Heart right ventricle (tissue), 16 donors: ENCODE data around the gene DENND4A. TPM values are rescaled to one million over a fixed set of nuclear protein-coding genes. Genes with fewer than 3 reads are reported as not detected.

Source experiments
- ATAC-seq, 8 donors: fragments of 200-7000 bp; cut with Tn5 transposase; one replicate each; pipeline ENCODE4 v1.9.1; 2020; ENCODE audit warnings: mild to moderate bottlenecking in 8 of 8, moderate library complexity in 8 of 8, moderate number of reproducible peaks in 1 of 8
- DNase-seq, 2 donors: peaks; one replicate each; pipeline ENCODE4 v3.0.0-alpha.2; 2020
- H3K27ac ChIP-seq, 10 donors: fragments of 200-600 bp; sonication (generic) in 2 of 10; one replicate each; pipeline versions ENCODE4 v1.5.0 to v1.8.0; 2020 to 2022; ENCODE audit warnings: mild to moderate bottlenecking in 3 of 10
- H3K27me3 ChIP-seq, 7 donors: fragments of 200-600 bp; one replicate each; pipeline ENCODE4 v1.8.0; 2021 to 2022; ENCODE audit warnings: mild to moderate bottlenecking in 2 of 7
- H3K36me3 ChIP-seq, 9 donors: fragments of 200-600 bp; sonication (generic) in 1 of 9; one replicate each; pipeline versions ENCODE4 v1.5.0 to v1.8.0; 2020 to 2022; ENCODE audit warnings: mild to moderate bottlenecking in 2 of 9
- H3K4me1 ChIP-seq, 9 donors: fragments of 200-600 bp; sonication (generic) in 1 of 9; one replicate each; pipeline versions ENCODE4 v1.5.0 to v1.8.0; 2020 to 2022; ENCODE audit warnings: mild to moderate bottlenecking in 4 of 9
- H3K4me3 ChIP-seq, 10 donors: fragments of 200-600 bp; sonication (generic) in 2 of 10; one replicate each; pipeline versions ENCODE4 v1.5.0 to v1.8.0; 2020 to 2022; ENCODE audit warnings: mild to moderate bottlenecking in 7 of 10, moderate library complexity in 2 of 10
- H3K9me3 ChIP-seq, 11 donors: fragments of 200-600 bp in 10 of 11; sonication (generic) in 2 of 11; one replicate each; pipeline versions ENCODE4 v1.5.0 to v1.8.0; 2013 to 2022; ENCODE audit warnings: mild to moderate bottlenecking in 2 of 11, control low read depth in 1 of 11, moderate library complexity in 1 of 11
- CTCF ChIP-seq, 9 donors: fragments of 200-600 bp; sonication (generic) in 2 of 9; IDR thresholded peaks; one replicate each; pipeline versions ENCODE4 v1.5.0 to v1.8.0; 2021 to 2022; ENCODE audit warnings: antibody characterized with exemption in 9 of 9, mild to moderate bottlenecking in 5 of 9, moderate library complexity in 1 of 9
- whole genome bisulfite sequencing, 2 donors: extraction: QIAGEN DNeasy Blood & Tissue Kit; methylation state at CpG; one replicate each; pipeline ENCODE4 v1.1.7; 2013; ENCODE audit warnings: inconsistent platforms in 1 of 2; 5-methylcytosine and 5-hydroxymethylcytosine counted together
- intact Hi-C, 10 donors: fragments of 100-400 bp; cut with DNase I; formaldehyde crosslinking; loops; one replicate each; pipeline versions ENCODE4 v1.11.1 to v1.14.2; 2022
- polyA plus RNA-seq, 2 donors: library from polyadenylated mRNA; stranded (reverse); fragments of 200-250 nt; gene quantifications; one replicate each; pipeline ENCODE4 v1.2.3, GENCODE V29; 2013
- total RNA-seq, 10 donors: library from RNA; stranded (reverse); fragmentation: NEBNext Ultra II Directional in 3 of 10; extraction: Animal tissue kit (Norgen Biotek cat#: 25700) in 3 of 10; gene quantifications; one replicate each; pipeline versions ENCODE4 v1.2.1 to v1.2.4, GENCODE V29; 2021 to 2023
- donor health status: Arrhythmogenic right ventricular cardiomyopathy.
- donor health status: ischemic (EF 13 %, LVEDD 7.1; RV severe dilation, severe dysfunction).
- donor health status: healthy with polysubstance abuse.
- donor health status: DM: no; HTN: yes; CAD: no.
- donor health status: DM: no; HTN: no; CAD: no.
- donor health status: ischemic (EF 25% LVEDD 6.9; RV normal size, moderate dysfunction).
- donor health status: ischemic (EF 25% LVEDD 5.7; RV mildly dilated, moderate dysfunction).
- donor health status: healthy.
- donor health status: DM: yes; HTN: yes; CAD: no.
- donor health status: Ischemic cardiomyopathy.
- donor health status: ischemic (EF 35%, LVEDD 5.7; RV mildly dilated, moderate dysfunction).
- donor health status: nonischemic (EF 11% LVEDD 7.7; RV severe dilation, severe dysfunction).
- donor health status: DM: yes; HTN: yes; CAD: no.
- donor health status: PGD.
- donor health status: ischemic (EF 29% LVEDD 5.4; RV normal size, mild dysfunction).
- donor health status: nonischemic (EF 23%, LVEDD 6.1; RV moderate dilation, normal function).

The DENND4A gene
- total and polyA plus RNA-seq, 12 donors = 3.2 to 23.8 (median 15.5) TPM

- Histone ChIP-seq H3K9me3 (no peaks in the 10 kb centered on the region), H3K27ac (peak overlapping the region in 1 of 10 donors; percentile 72), H3K4me3 (no peak overlapping the region), H3K4me1 (peaks cover 9 to 61% (median 27%) of the 10 kb centered on the region in 9 donors), H3K27me3 (no peaks in the 10 kb centered on the region), H3K36me3 (no peaks in the 10 kb centered on the region)
- peak in 7 of 9 donors; percentile 1 to 48 (median 29) for TF ChIP-seq CTCF (IDR thresholded peaks at IDR 0.05)
- intact Hi-C loops = loop anchor here in 2 of 10 donors (10.0 kb wide), 2 partner anchors 64 to 84 kb away; no protein-coding TSS in a partner anchor
- WGBS, 2 donors = 74% methylated on average over 7 of the region's 7 CpGs
- DNase-seq (no peak), ATAC-seq (no peak)
These were observed 37.2 kb upstream of the DENND4A start for GRCh38 chr15:65829130-65829764.

GRCh38 chr15:65828585-65828984 lies 36.5 kb upstream of the DENND4A start:
- Histone ChIP-seq H3K4me1 (peaks cover 4 to 59% (median 20%) of the 10 kb centered on the region in 9 donors), H3K27ac (peak overlapping the region in 1 of 10 donors; percentile 77), H3K27me3 (no peaks in the 10 kb centered on the region), H3K36me3 (no peaks in the 10 kb centered on the region), H3K9me3 (no peaks in the 10 kb centered on the region), H3K4me3 (no peak overlapping the region)
- TF ChIP-seq CTCF (IDR thresholded peaks at IDR 0.05) = no peak
- ATAC-seq (no peak), DNase-seq (no peak)
- 90 to 93% methylated on average over 2 of the region's 2 CpGs for WGBS, 2 donors
- intact Hi-C loops = loop anchor here in 2 of 10 donors (10.0 kb wide), 2 partner anchors 64 to 84 kb away; no protein-coding TSS in a partner anchor

GRCh38 chr15:65827065-65827464 lies 35.0 kb upstream of the DENND4A start:
- intact Hi-C loops = loop anchor here in 2 of 10 donors (10.0 kb wide), 2 partner anchors 62 to 82 kb away; no protein-coding TSS in a partner anchor
- ATAC-seq = no peak
- WGBS, 2 donors = 74 to 82% methylated on average over 3 of the region's 3 CpGs

More at GRCh38 chr15:65827065-65827464, 35.0 kb upstream of the DENND4A start:
- H3K27ac ChIP-seq = peak overlapping the region in 1 of 10 donors; percentile 77
- no peaks in the 10 kb centered on the region for H3K36me3 ChIP-seq
- peaks cover 0 to 44% (median 6%) of the 10 kb centered on the region in 9 donors for H3K4me1 ChIP-seq
- no peak for DNase-seq
- no peaks in the 10 kb centered on the region for H3K27me3 ChIP-seq
- no peak for TF ChIP-seq CTCF (IDR thresholded peaks at IDR 0.05)
- no peak overlapping the region for H3K4me3 ChIP-seq
- no peaks in the 10 kb centered on the region for H3K9me3 ChIP-seq
